Epidermal melanocyte (primary cell): Measurements from ENCODE around the gene RDM1.
"Not testable (repeated sequence)": the region's sequence is repeated elsewhere in the genome, so short reads cannot be mapped to it uniquely, and the experiment has no call there.

ENCODE experiments used
- DNase-seq: peaks from one replicate; pipeline ENCODE4 v3.0.0; 2011; ENCODE audit warnings: low spot score; ENCODE audit not compliant: insufficient read length

Gene RDM1

DNA sequence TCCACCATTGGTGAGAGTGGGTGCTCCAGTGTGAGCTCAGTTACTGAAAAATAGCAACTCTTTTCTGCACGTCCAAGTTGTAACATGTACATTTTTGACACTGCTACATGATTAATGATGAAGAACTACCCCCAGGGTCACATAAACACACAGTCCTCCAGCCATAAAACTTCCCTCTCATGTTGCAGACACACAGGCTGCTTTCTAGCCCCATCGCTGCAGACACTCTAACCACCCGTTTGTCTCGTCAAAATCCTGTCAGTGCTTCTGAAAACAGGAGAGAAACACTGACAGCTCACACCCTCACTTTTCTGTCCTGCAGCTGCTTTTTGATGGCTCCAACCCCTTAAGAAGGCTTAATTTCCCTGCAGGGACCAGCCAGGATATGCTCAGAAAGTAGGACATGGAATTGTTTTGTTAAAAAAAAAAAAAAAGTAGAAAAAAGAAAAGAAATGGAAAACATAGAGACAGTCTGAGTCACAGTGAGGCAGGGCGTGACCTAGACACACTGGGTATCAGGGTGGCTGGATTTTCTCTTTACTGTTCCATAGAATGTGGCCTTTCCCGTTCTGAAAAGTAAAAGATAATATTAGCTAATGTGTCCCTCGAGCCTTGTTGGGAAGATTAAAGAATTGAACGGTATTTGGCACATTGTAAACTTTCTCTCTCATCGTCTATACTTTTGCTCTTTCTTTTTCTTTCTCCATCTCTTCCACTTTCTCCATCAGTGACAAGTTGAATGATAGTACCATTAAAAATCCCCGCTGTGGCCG lies 29.7 kb downstream of the RDM1 start:
- no peak for DNase-seq

DNA sequence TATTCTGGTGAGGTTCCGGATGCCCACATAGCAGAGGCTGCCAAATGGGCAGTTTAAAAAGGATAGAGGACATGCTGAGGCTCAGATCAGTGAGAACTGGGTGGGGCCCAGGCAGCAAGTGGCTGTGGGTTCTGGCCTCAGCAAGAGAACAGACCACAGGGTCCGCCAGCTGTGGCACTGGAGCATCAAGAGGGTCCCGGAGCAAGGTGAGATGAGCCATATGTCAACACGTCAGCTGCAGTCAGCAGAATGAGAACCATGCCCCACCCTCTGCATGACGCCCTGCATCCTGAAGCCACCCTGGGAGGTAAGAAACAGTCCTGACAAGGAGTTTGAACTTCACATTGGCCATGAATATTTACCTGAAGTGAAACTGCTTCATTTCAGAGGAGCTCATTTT lies 30.3 kb downstream of the RDM1 start:
- no peak for DNase-seq

DNA sequence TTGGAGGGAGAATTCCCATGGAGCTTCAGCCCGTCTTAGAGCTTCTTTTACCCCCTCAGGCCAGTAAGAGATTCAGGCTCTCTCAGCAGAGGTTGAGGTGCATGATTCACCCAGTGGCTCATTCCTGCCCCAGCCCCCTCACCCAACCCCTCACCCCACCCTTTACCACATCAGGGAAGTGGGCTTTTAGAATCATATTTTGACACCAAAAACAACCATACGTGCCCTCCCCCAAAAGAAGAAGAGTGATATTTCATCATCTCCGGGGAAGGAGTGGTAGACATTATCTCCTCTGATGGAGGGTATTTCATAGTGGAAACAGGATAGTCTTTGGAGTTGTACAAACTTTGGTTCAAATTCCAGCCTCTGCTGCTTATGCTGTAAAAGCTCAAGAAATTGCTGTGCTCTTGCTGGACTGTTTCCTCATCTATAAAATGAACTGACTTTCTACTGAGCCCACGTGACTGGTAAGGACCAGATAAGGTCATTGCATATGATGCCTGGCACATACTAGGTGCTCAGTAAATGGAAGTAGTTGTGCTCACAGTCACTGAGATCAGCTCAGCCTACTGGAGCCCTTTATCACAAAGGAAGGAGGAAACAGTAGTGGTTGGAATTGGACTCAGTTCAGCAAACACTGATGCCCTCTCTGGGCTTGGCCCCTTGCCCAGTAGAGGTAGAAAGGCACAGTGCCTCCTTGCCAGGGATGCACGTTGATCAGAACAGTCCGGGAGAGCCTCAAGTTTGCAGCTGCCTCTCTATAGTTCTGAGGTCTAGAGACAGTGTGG lies 32.1 kb downstream of the RDM1 start:
- no peak for DNase-seq

DNA sequence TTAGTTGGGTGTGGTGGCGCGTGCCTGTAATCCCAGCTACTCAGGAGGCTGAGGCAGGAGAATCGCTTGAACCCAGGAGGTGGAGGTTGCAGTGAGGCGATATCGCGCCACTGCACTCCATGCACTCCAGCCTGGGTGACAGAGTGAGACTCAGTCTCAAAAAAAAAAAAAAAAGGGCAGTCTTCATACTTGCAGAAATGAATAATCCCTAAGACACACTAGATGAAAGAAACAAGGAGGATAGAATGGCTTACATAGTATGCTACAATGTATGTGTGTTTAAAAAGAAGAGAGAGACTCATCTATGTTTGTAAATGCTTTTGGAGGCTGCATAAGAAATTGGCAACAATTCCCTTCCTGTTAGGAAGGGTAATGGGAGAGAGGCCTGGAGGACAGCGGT lies 32.8 kb downstream of the RDM1 start:
- DNase-seq, result not testable (repeated sequence)

- DNase-seq, result no peak
Observed at GRCh38 chr17:35895636-35896587, 34.7 kb downstream of the RDM1 start.

DNA sequence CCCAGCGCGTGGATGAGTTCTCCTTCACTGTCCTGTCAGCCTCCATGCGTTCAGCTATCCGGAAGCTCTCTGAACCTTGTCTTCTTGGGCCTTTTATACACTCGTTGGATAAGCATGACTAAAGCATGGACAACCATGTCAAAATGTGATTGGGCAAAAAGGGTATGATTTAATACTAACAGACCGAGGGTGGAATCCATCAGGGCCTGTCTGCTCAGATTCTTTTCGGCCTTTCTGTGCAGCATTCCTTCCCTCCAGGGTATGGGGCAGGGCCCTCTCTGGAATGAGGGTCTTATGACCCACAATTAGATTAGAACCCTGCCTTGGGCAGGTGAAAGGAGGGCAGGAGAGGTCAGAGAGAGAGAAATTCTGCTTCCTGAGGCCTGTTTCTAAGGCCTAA lies 36.4 kb downstream of the RDM1 start:
- DNase-seq, result no peak

DNA sequence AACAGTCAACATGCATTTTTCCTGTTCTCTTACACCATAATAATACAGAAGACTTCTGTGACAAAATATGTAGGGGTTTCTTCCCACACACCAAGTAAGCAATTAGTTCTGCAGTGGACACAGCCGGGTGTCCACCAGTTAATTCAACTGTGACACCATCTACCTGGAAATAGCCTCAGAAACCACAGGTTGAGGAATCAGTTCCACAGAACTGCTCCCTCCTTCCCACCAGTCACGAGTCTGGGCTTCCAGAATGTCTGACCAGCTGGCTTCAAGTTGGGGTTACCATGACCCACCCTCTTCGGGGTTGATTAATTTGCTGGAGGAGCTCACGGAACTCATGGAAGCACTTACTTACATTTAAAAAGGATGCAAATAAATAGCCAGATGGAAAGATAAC lies 36.8 kb downstream of the RDM1 start:
- DNase-seq, result no peak

- DNase-seq, result no peak
Observed at GRCh38 chr17:35892091-35893035, 38.2 kb downstream of the RDM1 start.

DNA sequence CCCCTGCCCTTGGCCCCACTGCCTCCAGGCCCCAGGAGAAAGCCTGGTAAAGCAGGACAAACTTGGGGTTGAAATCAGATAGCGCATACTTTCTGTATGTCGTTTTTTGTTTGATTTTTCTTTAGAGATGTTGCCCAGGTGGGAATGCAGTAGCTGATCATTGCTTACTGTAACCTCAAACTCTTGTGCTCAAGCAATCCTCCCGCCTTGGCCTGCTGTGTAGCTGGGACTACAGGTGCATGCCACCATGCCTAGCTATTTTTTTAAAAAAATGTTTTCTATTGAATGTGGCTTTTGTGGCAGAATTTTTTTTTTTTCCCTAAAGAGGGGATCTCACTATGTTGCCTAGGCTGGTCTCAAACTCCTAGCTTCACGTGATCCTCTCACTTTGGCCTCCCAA lies 39.3 kb downstream of the RDM1 start:
- DNase-seq, result no peak

DNA sequence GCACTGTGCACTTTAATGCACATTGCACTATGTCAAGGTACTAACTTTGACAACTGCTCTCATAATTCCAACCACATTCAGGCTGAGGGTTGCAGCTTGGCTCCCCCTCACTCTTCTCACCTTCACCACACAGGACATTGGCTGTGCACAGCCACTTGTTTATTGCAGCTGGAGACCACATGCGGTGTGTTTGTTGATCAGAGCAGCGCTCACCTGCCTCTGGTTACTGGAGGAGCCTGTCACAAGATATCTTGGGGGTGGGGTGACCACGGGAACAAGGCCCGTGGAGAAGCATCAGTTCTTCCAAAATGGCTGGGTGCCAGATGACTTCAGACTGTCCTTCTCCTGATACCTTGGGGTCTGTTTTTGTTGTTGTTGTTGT lies 39.8 kb downstream of the RDM1 start:
- no peak for DNase-seq

- DNase-seq, result peak; percentile 35
Observed at GRCh38 chr17:35889818-35890773, 40.5 kb downstream of the RDM1 start.

- no peak for DNase-seq
Observed at GRCh38 chr17:35889241-35889640, 41.3 kb downstream of the RDM1 start.

DNA sequence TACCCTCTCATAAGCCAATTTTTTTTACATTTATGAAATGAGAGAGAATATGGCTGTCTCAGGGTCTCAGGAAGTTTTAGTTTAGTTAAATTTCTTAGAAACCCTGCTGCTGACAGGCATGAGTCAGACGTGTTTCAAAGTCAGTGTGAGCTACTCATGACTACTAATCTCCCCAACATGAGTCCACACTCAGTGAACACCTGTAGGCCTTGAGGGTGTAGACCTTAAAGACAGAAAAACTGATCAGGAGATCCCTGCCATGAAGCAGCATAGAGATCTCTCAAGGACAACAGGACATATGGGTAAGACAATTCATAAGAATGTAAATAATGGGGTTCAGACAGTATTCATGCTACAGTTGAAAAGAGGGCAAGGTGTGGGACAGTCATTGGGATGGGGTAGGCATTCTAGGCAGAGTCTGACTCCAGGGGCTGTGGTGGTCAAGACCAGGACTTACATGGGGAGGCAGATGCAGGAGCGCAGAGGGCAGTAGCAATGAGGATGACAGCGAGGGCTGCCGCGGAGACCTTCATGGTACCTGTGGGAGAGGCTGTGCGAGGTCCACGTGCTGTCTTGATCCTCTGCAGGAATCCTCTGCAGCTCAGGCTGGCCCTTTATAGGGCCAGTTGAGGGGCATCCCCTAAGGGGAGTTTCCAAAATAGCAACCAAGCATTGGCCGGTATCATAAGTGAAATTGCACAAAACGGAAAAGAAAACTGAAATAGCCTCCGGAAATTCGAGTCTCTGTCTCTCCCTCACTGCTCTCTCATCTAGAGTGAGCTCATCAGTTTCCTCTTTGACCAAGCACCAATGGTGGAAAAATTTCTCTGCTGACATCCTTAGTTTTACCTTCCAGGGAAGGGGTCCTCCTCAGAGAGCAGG lies 50.6 kb downstream of the RDM1 start, which contains the start of gene CCL5:
CCL5 (minus strand) TSS at position 588 of the 882 bp plus-strand sequence.
- DNase-seq, result no peak

- DNase-seq, result no peak
Observed at GRCh38 chr17:35878361-35878760, 52.2 kb downstream of the RDM1 start.

GRCh38 chr17:35877345-35878029 lies 53.1 kb downstream of the RDM1 start:
- no peak for DNase-seq

GRCh38 chr17:35876534-35876933 lies 54.0 kb downstream of the RDM1 start:
- DNase-seq, result no peak

- DNase-seq, result no peak
Observed at GRCh38 chr17:35875800-35876139, 54.8 kb downstream of the RDM1 start.
